ENCODE data around the gene TUBB1.

- TF ChIP-seq ZNF558 (CRISPR knock-in tag; IDR thresholded peaks at IDR 0.05; ENCODE audit: borderline replicate concordance): no peak
- no peak for TF ChIP-seq POLR2AphosphoS5 (IDR thresholded peaks at IDR 0.05; ENCODE audit: low read depth, low read length)
- TF ChIP-seq CTCF (CRISPR knock-in tag; IDR thresholded peaks at IDR 0.05): no peak
- no peak for TF ChIP-seq AHDC1 (CRISPR knock-in tag; IDR thresholded peaks at IDR 0.05; ENCODE audit: borderline replicate concordance)
These were observed 45.4 kb upstream of the TUBB1 start for GRCh38 chr20:58973866-58974265.
